ENCODE data around the gene POLR1A. TPM values are rescaled to one million over a fixed set of nuclear protein-coding genes. Genes with fewer than 3 reads are reported as not detected.

POLR1A gene
- polyA plus RNA-seq, 3 donors, result 0.45 to 2.1 (median 1.6) TPM

DNA sequence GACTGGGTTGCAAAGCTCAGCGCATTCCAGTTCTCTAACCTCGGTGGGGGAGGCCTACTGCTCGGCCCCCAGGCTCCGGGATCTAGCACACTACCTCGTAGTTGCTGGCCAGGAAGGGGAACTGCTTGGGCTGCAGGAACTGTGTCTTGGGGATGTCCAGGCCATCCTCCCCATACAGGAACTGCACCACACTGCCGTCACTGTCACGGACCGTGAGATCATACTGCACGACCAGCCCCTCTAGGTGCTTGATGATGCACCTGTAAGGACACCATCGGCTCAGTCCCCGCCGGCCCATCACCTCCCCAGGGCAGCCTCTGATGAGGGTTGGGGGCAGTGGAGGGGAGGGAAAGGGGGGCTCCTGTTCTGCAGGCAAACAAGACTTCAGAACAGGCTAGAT lies 61.6 kb downstream of the POLR1A start:
- 98% methylated on average over 10 of the region's 12 CpGs for WGBS (ENCODE audit: insufficient coverage)
- Histone ChIP-seq H3K36me3 (replicated peaks in 1 of 2; ENCODE audit: control insufficient read depth in 1 of 2, insufficient read depth in 2 of 2, low read length in 2 of 2) (peaks cover 57 to 96% of the 10 kb centered on the region in 2 donors), H3K4me1 (ENCODE audit: control insufficient read depth in 1 of 2, insufficient read depth in 2 of 2, low read length in 2 of 2) (peaks cover under 1 to 12% of the 10 kb centered on the region in 2 donors), H3K27ac (ENCODE audit: low read depth in 1 of 2, low read length in 2 of 2) (no peak overlapping the region), H3K4me2 (replicated peaks; ENCODE audit: extremely low read depth, low read length, poor library complexity, severe bottlenecking) (no peak overlapping the region), H2AFZ (ENCODE audit: insufficient read depth, low read depth, low read length, poor library complexity, severe bottlenecking) (no peak overlapping the region), H3K27me3 (ENCODE audit: control insufficient read depth in 2 of 2, insufficient read depth in 2 of 2, low read length in 2 of 2) (no peaks in the 10 kb centered on the region), H3K9me3 (replicated peaks in 1 of 2; ENCODE audit: control insufficient read depth in 1 of 2, insufficient read depth in 1 of 2, low read length in 2 of 2) (no peaks in the 10 kb centered on the region), H3K9ac (ENCODE audit: insufficient read depth, low read length, poor library complexity, severe bottlenecking) (no peak overlapping the region), H3K4me3 (replicated peaks in 1 of 3; ENCODE audit: low read depth in 2 of 3, low read length in 3 of 3) (no peak overlapping the region), H4K20me1 (ENCODE audit: insufficient read depth, low read length) (no peaks in the 10 kb centered on the region), H3K79me2 (ENCODE audit: insufficient read depth, low read length) (no peaks in the 10 kb centered on the region)
- Mint-ChIP-seq H3K9me3 (no peaks in the 10 kb centered on the region), H3K27me3 (ENCODE audit: low read depth in 3 of 3) (peaks cover 0 to 4% (median 2%) of the 10 kb centered on the region in 3 donors), H3K4me3 (no peak overlapping the region), H3K4me1 (peaks cover 21% of the 10 kb centered on the region), H3K36me3 (peaks cover 77 to 81% of the 10 kb centered on the region in 2 donors), H3K27ac (no peak overlapping the region)
- intact Hi-C loops (cut with micrococcal nuclease), result no loop called here
- TF ChIP-seq, protein P1, sequence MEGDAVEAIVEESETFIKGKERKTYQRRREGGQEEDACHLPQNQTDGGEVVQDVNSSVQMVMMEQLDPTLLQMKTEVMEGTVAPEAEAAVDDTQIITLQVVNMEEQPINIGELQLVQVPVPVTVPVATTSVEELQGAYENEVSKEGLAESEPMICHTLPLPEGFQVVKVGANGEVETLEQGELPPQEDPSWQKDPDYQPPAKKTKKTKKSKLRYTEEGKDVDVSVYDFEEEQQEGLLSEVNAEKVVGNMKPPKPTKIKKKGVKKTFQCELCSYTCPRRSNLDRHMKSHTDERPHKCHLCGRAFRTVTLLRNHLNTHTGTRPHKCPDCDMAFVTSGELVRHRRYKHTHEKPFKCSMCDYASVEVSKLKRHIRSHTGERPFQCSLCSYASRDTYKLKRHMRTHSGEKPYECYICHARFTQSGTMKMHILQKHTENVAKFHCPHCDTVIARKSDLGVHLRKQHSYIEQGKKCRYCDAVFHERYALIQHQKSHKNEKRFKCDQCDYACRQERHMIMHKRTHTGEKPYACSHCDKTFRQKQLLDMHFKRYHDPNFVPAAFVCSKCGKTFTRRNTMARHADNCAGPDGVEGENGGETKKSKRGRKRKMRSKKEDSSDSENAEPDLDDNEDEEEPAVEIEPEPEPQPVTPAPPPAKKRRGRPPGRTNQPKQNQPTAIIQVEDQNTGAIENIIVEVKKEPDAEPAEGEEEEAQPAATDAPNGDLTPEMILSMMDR (IDR thresholded peaks at IDR 0.05), result no peak
- DNase-seq, result no peak

DNA sequence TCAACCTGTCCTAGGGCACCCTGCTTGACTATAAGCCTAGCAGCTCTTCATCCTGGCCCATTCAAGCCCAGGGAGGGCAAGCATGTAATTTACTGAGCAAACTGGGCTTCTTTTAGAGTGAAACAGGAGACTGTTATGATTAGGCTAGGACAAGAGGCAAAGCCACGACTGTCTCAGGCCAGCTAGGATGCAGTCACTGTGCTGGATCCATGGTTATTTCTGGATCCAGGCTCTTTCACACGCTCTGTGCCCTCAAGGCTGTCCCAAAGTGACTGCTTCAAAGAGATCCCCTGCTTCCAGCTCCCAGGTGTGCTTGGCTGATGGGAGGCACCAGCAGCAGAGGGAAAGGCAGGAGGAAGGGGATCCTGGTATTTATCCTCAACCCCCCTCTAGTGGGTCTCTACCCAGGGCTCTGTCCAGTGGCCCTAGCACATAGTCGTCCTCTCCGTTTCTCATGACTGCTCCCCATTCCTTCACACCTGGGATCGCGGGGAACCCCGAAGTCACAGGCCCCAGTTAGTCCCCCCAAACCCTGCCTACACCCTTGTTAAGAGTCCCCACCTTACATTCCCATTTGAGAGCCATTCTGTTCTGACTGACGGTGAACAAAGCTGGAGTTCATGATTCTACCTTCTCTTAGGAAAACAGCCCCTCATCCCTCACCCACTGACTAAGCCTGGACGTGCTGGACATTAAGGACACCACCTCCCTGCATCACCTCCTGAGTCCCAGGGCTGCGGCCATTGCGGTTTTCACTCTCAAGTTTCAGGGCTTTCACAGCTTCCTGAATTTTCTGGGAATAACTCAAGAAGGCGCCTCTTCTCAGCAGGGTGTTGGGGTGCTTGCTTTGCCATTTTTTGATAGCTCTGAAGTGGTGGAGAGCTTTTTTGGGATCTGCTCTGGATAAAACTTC lies 63.2 kb downstream of the POLR1A start:
- no peak overlapping the region for H3K4me3 Mint-ChIP-seq

More for the DNA sequence above, 63.2 kb downstream of the POLR1A start:
- intact Hi-C loops (cut with micrococcal nuclease), result no loop called here
- no peak overlapping the region for H3K27ac ChIP-seq (ENCODE audit: low read depth in 1 of 2, low read length in 2 of 2)
- H3K36me3 ChIP-seq (replicated peaks in 1 of 2; ENCODE audit: control insufficient read depth in 1 of 2, insufficient read depth in 2 of 2, low read length in 2 of 2), result peaks cover 47 to 81% of the 10 kb centered on the region in 2 donors
- no peaks in the 10 kb centered on the region for H3K9me3 ChIP-seq (replicated peaks in 1 of 2; ENCODE audit: control insufficient read depth in 1 of 2, insufficient read depth in 1 of 2, low read length in 2 of 2)
- H3K4me3 ChIP-seq (replicated peaks in 1 of 3; ENCODE audit: low read depth in 2 of 3, low read length in 3 of 3), result no peak overlapping the region
- no peak for DNase-seq
- Mint-ChIP-seq H3K27ac (peak overlapping the region in 4 of 7 donors; percentile 3 to 64 (median 36)), H3K9me3 (no peaks in the 10 kb centered on the region), H3K4me1 (peaks cover 35% of the 10 kb centered on the region), H3K27me3 (ENCODE audit: low read depth in 3 of 3) (peaks cover 0 to 6% (median 2%) of the 10 kb centered on the region in 3 donors), H3K36me3 (peaks cover 72 to 83% of the 10 kb centered on the region in 2 donors)
- no peak overlapping the region for H2AFZ ChIP-seq (ENCODE audit: insufficient read depth, low read depth, low read length, poor library complexity, severe bottlenecking)
- no peaks in the 10 kb centered on the region for H4K20me1 ChIP-seq (ENCODE audit: insufficient read depth, low read length)
- H3K4me2 ChIP-seq (replicated peaks; ENCODE audit: extremely low read depth, low read length, poor library complexity, severe bottlenecking), result no peak overlapping the region
- TF ChIP-seq, protein P1 (IDR thresholded peaks at IDR 0.05), result no peak
- no peak overlapping the region for H3K9ac ChIP-seq (ENCODE audit: insufficient read depth, low read length, poor library complexity, severe bottlenecking)
- 97% methylated on average over 8 of the region's 12 CpGs for WGBS (ENCODE audit: insufficient coverage)
- no peaks in the 10 kb centered on the region for H3K27me3 ChIP-seq (ENCODE audit: control insufficient read depth in 2 of 2, insufficient read depth in 2 of 2, low read length in 2 of 2)
- no peaks in the 10 kb centered on the region for H3K79me2 ChIP-seq (ENCODE audit: insufficient read depth, low read length)
- H3K4me1 ChIP-seq (ENCODE audit: control insufficient read depth in 1 of 2, insufficient read depth in 2 of 2, low read length in 2 of 2), result peaks cover 16 to 23% of the 10 kb centered on the region in 2 donors
